GM06990 (cell line): Measurements from ENCODE around the gene DDX47.

Experiments used
- DNase-seq: peaks from one replicate; pipeline ENCODE4 v3.0.0-alpha.2; 2011; ENCODE audit not compliant: insufficient read length; ENCODE audit errors: extremely low read depth
- H3K27me3 ChIP-seq: replicated peaks from 2 replicates; pipeline ENCODE4 v1.6.0; 2011; ENCODE audit warnings: low read length; ENCODE audit not compliant: control insufficient read depth, insufficient read depth
- H3K36me3 ChIP-seq: 2 replicates; pipeline ENCODE4 v1.5.1; 2011; ENCODE audit warnings: low read length; ENCODE audit not compliant: control insufficient read depth, insufficient read depth
- H3K4me3 ChIP-seq: replicated peaks from 2 replicates; pipeline ENCODE4 v1.5.1; 2011; ENCODE audit warnings: low read depth, mild to moderate bottlenecking, control low read depth, low read length
- CTCF ChIP-seq: IDR thresholded peaks from 2 replicates; pipeline ENCODE4 v1.5.1; 2011; ENCODE audit warnings: low read length, control low read depth, mild to moderate bottlenecking, inconsistent platforms; ENCODE audit not compliant: insufficient read depth, poor library complexity, severe bottlenecking

DDX47 gene

GRCh38 chr12:12864243-12864642 is 51.1 kb downstream of the DDX47 start:
- Histone ChIP-seq H3K27me3 (no peaks in the 10 kb centered on the region), H3K4me3 (no peak overlapping the region), H3K36me3 (no peaks in the 10 kb centered on the region; the same call in 1 of the 2 replicates)
- DNase-seq: no peak
- TF ChIP-seq CTCF: no peak

GRCh38 chr12:12868477-12869235 is 55.5 kb downstream of the DDX47 start:
- Histone ChIP-seq H3K27me3 (no peaks in the 10 kb centered on the region), H3K4me3 (no peak overlapping the region), H3K36me3 (no peaks in the 10 kb centered on the region)
- TF ChIP-seq CTCF: no peak
- DNase-seq: no peak

GRCh38 chr12:12870465-12870864 is 57.3 kb downstream of the DDX47 start:
- no peak for DNase-seq
- no peak for TF ChIP-seq CTCF
- Histone ChIP-seq H3K27me3 (no peaks in the 10 kb centered on the region), H3K36me3 (no peaks in the 10 kb centered on the region), H3K4me3 (no peak overlapping the region)

GRCh38 chr12:12871587-12872138 is 58.5 kb downstream of the DDX47 start:
- DNase-seq: no peak
- no peak overlapping the region for H3K4me3 ChIP-seq
- no peaks in the 10 kb centered on the region for H3K27me3 ChIP-seq
- H3K36me3 ChIP-seq: no peaks in the 10 kb centered on the region
- no peak for TF ChIP-seq CTCF

GRCh38 chr12:12872139-12872933 is 59.2 kb downstream of the DDX47 start:
- H3K4me3 ChIP-seq: no peak overlapping the region
- no peak for TF ChIP-seq CTCF
- no peaks in the 10 kb centered on the region for H3K36me3 ChIP-seq
- H3K27me3 ChIP-seq: no peaks in the 10 kb centered on the region
- no peak for DNase-seq
